Liver (tissue), 3 donors: ENCODE data around the gene ACSL3.

Experiments used
- CTCF ChIP-seq: fragments of 150-350 bp; IDR thresholded peaks from 2 replicates; pipeline ENCODE4 v1.5.1; 2017; ENCODE audit warnings: improper control_type of control experiment, low read depth, low read length; ENCODE audit not compliant: missing input control
- EGR1 ChIP-seq, 2 donors: IDR thresholded peaks; 2 replicates each; pipeline ENCODE4 v1.6.1; 2016 to 2018; ENCODE audit warnings: antibody characterized with exemption in 2 of 2, low read depth in 2 of 2
- GABPA ChIP-seq, 2 donors: IDR thresholded peaks in 1 of 2; conservative IDR thresholded peaks in 1 of 2; 2 replicates each; pipeline ENCODE4 v1.6.1; 2016; ENCODE audit warnings: antibody characterized with exemption in 2 of 2, mild to moderate bottlenecking in 1 of 2, moderate library complexity in 1 of 2
- JUND ChIP-seq, 2 donors: IDR thresholded peaks; 2 replicates each; pipeline ENCODE4 v1.6.1; 2016; ENCODE audit warnings: antibody characterized with exemption in 2 of 2
- donor health status: healthy.
- donor health status: healthy.

DNA sequence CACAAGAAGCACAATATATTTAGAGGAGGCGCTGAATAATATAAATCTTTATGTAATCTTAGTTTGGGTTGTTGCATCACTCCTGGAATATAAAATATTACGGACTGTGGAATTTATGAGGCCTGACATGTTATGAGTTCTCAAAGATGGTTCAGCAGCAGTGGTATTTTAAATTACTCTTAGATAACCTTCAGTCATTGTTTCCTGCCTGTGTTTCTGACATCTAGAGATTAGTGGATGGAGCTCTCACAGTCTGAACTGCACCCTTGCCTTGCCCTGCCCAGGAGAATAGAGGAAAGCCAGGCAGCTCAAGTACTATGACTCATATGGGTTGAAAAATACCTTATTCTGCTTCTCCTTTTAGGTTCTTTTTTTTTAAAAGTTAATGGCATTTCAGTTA is 70.0 kb downstream of the ACSL3 start:
- TF ChIP-seq CTCF (no peak), EGR1 (IDR thresholded peaks at IDR 0.05; ENCODE audit: low read depth in 2 of 2) (no peak), JUND (IDR thresholded peaks at IDR 0.05) (no peak), GABPA (IDR thresholded peaks at IDR 0.05 in 1 of 2, conservative IDR thresholded peaks at IDR 0.05 in 1 of 2) (no peak)
